AML-193 (cell line): ENCODE results near the gene PRODH.
"Not testable (repeated sequence)": the region's sequence is repeated elsewhere in the genome, so short reads cannot be mapped to it uniquely, and the experiment has no call there.

ENCODE experiments used
- DNase-seq, 2 experiments: peaks; one replicate each; lab custom pipeline; 2025; lab: John Stamatoyannopoulos, UW

The PRODH gene

DNA sequence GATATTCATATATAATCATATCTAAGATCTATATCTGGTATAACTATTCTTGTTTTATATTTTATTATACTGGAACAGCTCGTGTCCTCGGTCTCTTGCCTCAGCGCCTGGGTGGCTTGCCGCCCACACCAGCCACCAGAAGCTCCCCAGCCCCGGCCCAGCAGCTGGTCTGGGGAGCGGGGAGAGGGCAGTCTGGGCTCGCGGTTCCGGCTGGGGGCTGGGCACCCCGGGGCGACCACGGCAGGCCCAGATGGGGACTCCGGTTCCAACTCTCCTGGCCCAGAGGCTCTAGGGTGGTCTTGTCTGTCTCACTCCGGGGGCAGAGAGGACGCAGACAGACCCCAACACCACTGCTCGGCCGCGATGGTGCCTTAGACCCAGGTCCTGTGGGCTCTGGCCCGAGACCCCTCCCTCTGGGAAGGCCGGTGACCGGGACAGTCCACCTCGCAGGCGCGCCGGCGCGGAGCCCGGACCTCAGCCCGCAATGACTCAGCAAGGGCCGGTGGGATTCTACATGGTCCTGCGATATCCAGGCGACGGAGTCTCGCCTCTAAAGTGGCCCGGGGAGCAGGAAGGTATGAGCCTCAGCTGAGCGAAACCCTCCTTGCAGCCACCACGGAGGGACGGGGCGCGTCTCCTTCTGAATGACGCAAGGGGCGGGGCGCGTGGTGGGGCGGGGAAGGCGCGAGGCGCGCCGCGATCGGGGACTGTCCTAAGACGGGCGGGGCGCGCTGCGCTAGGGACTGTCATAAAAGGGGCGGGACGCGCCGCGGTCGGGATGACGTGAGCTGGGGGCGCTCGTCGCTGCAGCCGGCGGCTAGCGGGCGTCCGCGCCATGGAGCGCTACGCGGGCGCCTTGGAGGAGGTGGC lies 30.3 kb downstream of the PRODH start, which contains the start of gene DGCR6:
Gene DGCR6, plus strand, starts transcription at position 781 of the 870 bp plus-strand sequence. Its CDS starts 55 bp downstream, at position 836.
- no peak for DNase-seq

DNA sequence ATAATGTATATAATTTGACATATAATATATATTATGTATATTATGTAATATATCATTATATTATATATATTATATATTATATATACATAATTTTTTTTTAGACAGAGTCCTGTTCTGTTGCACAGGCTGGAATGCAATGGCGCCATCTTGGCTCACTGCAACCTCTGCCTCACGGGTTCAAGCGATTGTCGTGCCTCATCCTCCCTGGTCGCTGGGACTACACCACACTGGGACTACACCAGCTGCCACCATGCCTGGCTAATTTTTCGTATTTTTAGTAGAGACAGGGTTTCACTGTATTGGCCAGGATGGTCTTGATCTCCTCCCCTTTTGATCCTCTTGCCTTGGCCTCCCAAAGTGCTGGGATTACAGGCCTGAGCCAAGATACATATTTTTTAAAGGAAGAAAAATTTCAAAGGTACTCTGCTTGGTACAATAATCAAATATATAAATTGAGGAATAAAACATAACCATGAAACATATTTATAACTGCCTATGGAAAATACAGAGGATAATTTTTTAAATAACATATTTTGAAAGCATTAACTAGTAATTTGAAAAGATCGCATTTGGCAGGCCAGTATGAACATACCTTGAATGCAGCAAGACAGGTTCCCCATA lies 39.9 kb downstream of the PRODH start:
- not testable (repeated sequence) for DNase-seq

DNA sequence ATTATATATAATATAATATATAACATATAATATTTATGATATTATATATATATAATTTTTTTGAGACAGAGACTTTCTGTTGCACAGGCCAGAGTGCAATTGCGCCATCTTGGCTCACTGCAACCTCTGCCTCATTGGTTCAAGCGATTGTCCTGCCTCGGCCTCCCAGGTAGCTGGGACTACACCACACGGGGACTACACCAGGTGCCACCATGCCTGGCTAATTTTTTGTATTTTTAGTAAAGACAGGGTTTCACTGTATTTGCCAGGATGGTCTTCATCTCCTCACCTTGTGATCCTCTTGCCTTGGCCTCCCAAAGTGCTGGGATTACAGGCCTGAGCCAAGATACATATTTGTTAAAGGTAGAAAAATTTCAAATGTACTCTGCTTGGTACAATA lies 42.3 kb downstream of the PRODH start:
- not testable (repeated sequence) for DNase-seq

DNA sequence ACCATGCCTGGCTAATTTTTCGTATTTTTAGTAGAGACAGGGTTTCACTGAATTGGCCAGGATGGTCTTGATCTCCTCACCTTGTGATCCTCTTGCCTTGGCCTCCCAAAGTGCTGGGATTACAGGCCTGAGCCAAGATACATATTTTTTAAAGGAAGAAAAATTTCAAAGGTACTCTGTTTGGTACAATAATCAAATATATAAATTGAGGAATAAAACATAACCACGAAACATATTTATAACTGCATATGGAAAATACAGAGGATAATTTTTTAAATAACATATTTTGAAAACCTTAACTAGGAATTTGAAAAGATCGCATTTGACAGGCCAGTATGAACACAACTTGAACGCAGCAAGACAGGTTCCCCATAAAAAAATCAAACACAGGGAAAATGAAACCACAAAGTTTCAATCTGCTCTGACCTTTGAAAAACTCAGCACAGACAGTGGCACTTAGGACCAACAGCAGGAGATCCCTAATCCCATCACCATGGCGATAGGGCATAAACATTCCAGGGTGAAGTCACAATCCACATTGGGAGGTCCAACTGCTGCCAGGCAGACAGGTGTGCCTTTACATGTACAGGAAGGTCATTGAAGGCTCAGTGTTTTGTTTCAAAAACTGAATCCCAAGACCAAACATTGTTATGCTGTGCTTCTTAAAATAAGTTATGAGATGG lies 45.4 kb downstream of the PRODH start:
- not testable (repeated sequence) for DNase-seq

DNA sequence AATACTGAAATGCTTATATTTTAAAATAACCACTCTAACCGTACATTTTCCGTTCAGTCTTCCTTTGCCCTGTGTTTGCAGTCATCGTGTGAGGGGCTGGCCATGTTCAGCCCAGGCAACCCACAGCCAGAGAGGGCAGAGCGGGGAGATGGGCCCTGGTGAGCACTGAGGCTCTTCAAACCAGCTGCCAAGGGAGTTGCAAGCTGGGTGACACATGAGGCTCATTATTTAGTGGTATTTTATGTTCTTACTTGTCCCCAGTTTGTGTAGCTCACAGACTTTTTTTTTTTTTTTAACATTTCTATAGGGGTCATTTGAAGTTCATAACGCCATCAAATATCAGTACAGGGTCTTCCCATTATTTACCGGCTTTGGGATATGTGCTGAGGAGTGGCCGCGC lies 48.0 kb downstream of the PRODH start:
- DNase-seq: no peak

DNA sequence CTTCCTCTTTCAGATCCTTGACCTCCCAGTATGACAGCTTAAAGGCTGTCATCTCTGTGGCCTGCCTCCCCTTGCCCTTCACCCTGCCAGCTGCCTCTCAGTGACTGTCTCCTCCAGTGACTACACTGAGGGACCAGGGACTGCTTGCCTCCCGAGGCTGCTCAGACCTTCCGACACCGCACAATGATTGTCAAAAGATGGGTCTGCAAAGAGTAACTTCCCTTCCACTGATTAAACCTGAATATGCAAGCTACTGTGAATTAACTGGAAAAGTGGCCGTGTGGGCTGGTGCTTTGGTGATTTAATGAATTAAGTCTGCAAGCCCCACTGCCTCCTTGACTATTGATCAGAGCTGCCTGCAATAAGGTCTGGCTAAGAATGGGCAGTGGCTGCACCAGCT lies 51.6 kb downstream of the PRODH start:
- DNase-seq: not testable (repeated sequence)

DNA sequence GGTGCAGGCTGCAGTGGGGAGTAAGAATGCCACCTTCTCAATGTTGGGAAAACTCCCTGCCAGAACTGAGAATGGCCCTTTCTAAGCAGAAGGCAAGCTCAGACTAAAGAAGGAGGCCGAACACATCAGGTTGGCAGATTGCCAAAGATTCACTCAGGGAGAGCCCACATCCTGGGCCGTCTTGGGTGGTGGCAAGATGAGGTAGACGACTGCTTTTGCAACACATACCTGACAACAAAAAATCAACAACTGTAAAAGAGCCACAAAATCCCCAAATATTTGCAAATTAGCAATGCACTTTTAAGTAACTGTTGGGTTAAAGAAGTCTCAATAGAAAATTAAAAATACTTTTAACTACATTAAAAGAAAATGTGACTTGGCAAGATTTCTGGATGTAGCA lies 54.8 kb downstream of the PRODH start:
- DNase-seq: not testable (repeated sequence)
